Muscle layer of duodenum (tissue), 2 donors: ENCODE results near the gene HOXD9.

ENCODE experiments used
- H3K27ac ChIP-seq: one replicate; pipeline ENCODE4 v1.7.0; 2013; ENCODE audit warnings: mild to moderate bottlenecking, low read length
- H3K27me3 ChIP-seq: one replicate; pipeline ENCODE4 v1.7.0; 2013; ENCODE audit warnings: low read depth, mild to moderate bottlenecking, control low read depth, low read length
- H3K36me3 ChIP-seq, 2 donors: one replicate each; pipeline ENCODE4 v1.7.0; 2013; ENCODE audit warnings: low read length in 2 of 2, control low read depth in 1 of 2, mild to moderate bottlenecking in 1 of 2; ENCODE audit not compliant: insufficient read depth in 2 of 2, control insufficient read depth in 1 of 2
- H3K4me1 ChIP-seq, 2 donors: one replicate each; pipeline ENCODE4 v1.7.0; 2013; ENCODE audit warnings: low read length in 2 of 2, mild to moderate bottlenecking in 2 of 2, control low read depth in 1 of 2, moderate library complexity in 1 of 2; ENCODE audit not compliant: insufficient read depth in 2 of 2, control insufficient read depth in 1 of 2
- H3K4me3 ChIP-seq, 2 donors: one replicate each; pipeline ENCODE4 v1.7.0; 2013; ENCODE audit warnings: low read length in 2 of 2, low read depth in 1 of 2, mild to moderate bottlenecking in 1 of 2
- H3K9me3 ChIP-seq, 2 donors: one replicate each; pipeline ENCODE4 v1.7.0; 2013; ENCODE audit warnings: low read length in 2 of 2, control low read depth in 1 of 2, mild to moderate bottlenecking in 1 of 2; ENCODE audit not compliant: control insufficient read depth in 1 of 2
- donor health status: healthy.

HOXD9 gene

GRCh38 chr2:176101216-176101830, 21.2 kb upstream of the HOXD9 start:
- H3K4me1 ChIP-seq = peaks cover 9 to 54% of the 10 kb centered on the region in 2 donors
- H3K36me3 ChIP-seq = no peaks in the 10 kb centered on the region
- H3K9me3 ChIP-seq = no peaks in the 10 kb centered on the region
- H3K4me3 ChIP-seq = no peak overlapping the region
- no peak overlapping the region for H3K27ac ChIP-seq
- peaks cover 99% of the 10 kb centered on the region for H3K27me3 ChIP-seq

GRCh38 chr2:176101842-176102241, 20.7 kb upstream of the HOXD9 start:
- no peaks in the 10 kb centered on the region for H3K36me3 ChIP-seq
- H3K4me3 ChIP-seq = no peak overlapping the region
- H3K27ac ChIP-seq = no peak overlapping the region
- peaks cover 99% of the 10 kb centered on the region for H3K27me3 ChIP-seq
- H3K4me1 ChIP-seq = peaks cover 4 to 54% of the 10 kb centered on the region in 2 donors
- H3K9me3 ChIP-seq = no peaks in the 10 kb centered on the region

- Histone ChIP-seq H3K4me1 (peaks cover 0 to 54% of the 10 kb centered on the region in 2 donors), H3K27ac (no peak overlapping the region)
Measured at GRCh38 chr2:176102309-176102866, 20.1 kb upstream of the HOXD9 start.

GRCh38 chr2:176103194-176103593, 19.3 kb upstream of the HOXD9 start:
- Histone ChIP-seq H3K27me3 (peaks cover 92% of the 10 kb centered on the region), H3K36me3 (no peaks in the 10 kb centered on the region), H3K4me1 (peaks cover 0 to 50% of the 10 kb centered on the region in 2 donors), H3K4me3 (no peak overlapping the region), H3K27ac (no peak overlapping the region), H3K9me3 (no peaks in the 10 kb centered on the region)

More at GRCh38 chr2:176102309-176102866, 20.1 kb upstream of the HOXD9 start:
- Histone ChIP-seq H3K36me3 (no peaks in the 10 kb centered on the region), H3K9me3 (no peaks in the 10 kb centered on the region), H3K4me3 (no peak overlapping the region), H3K27me3 (peaks cover 98% of the 10 kb centered on the region)

- H3K27me3 ChIP-seq = peaks cover 89% of the 10 kb centered on the region
- H3K27ac ChIP-seq = no peak overlapping the region
- H3K4me1 ChIP-seq = peaks cover 0 to 49% of the 10 kb centered on the region in 2 donors
- no peaks in the 10 kb centered on the region for H3K9me3 ChIP-seq
- H3K4me3 ChIP-seq = no peak overlapping the region
- no peaks in the 10 kb centered on the region for H3K36me3 ChIP-seq
Measured at GRCh38 chr2:176103742-176104315, 18.7 kb upstream of the HOXD9 start.

- Histone ChIP-seq H3K27me3 (peaks cover 89% of the 10 kb centered on the region), H3K4me1 (peaks cover 0 to 49% of the 10 kb centered on the region in 2 donors), H3K4me3 (no peak overlapping the region), H3K36me3 (no peaks in the 10 kb centered on the region), H3K9me3 (no peaks in the 10 kb centered on the region), H3K27ac (no peak overlapping the region)
Measured at GRCh38 chr2:176104316-176105077, 18.0 kb upstream of the HOXD9 start.

- H3K27me3 ChIP-seq = peaks cover 89% of the 10 kb centered on the region
- H3K9me3 ChIP-seq = peaks cover 0 to 2% of the 10 kb centered on the region in 2 donors
- H3K27ac ChIP-seq = no peak overlapping the region
- H3K4me3 ChIP-seq = no peak overlapping the region
- no peaks in the 10 kb centered on the region for H3K36me3 ChIP-seq
- peaks cover 0 to 42% of the 10 kb centered on the region in 2 donors for H3K4me1 ChIP-seq
Measured at GRCh38 chr2:176105078-176105729, 17.3 kb upstream of the HOXD9 start.

- Histone ChIP-seq H3K9me3 (peaks cover 0 to 9% of the 10 kb centered on the region in 2 donors), H3K27ac (no peak overlapping the region), H3K4me1 (peaks cover 0 to 40% of the 10 kb centered on the region in 2 donors), H3K36me3 (no peaks in the 10 kb centered on the region), H3K27me3 (peaks cover 89% of the 10 kb centered on the region), H3K4me3 (no peak overlapping the region)
Measured at GRCh38 chr2:176105730-176106580, 16.6 kb upstream of the HOXD9 start.

GRCh38 chr2:176106581-176107539, 15.7 kb upstream of the HOXD9 start, which contains the start of gene HOXD11:
HOXD11 (plus strand) TSS chr2:176107280; CDS start chr2:176107356, 76 bp downstream.
- Histone ChIP-seq H3K9me3 (peaks cover 0 to 10% of the 10 kb centered on the region in 2 donors), H3K36me3 (no peaks in the 10 kb centered on the region), H3K4me1 (peaks cover 0 to 47% of the 10 kb centered on the region in 2 donors), H3K27me3 (peaks cover 89% of the 10 kb centered on the region), H3K4me3 (peak within 1 kb of the TSS in 1 of 2 donors; percentile 58), H3K27ac (no peak within 1 kb of the TSS)
